Measurements from ENCODE around the gene PDK1.

Gene PDK1

DNA sequence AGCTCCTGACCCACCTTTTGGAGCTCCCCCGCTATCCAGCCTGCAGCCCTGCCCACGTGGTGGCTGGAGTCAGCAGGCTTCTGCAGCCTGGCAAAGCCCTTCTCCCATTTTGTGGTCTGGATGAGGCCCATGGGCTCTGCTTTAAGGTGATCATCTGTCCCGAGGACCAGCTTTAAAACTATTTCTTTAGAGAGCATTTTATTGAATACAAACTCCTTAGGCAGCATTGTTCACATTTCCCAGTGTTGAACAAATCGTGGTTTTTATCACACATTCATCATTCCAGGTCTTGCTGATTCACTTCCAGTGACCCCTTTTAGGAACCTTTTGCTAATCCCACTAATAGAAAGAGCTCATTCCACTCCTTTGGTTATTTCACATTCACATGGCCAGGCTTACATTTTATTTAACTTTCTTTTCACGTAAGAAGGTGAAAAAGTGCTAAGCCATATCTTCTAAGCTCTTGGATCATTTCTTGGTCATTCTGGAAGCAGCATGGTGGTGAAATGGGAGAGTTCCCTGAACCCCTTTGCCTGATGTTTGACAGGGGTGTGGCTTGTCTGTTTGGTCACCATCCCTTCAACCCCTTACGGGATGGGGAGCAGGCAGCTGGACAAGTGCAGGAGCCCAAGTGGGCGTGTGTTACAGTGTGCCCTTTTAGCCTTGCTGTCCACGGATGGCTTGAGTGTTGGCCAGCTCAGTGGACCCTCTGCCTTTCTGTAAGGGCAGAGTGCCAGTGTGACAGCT is 99.4 kb downstream of the PDK1 start:
- no peak for DNase-seq

DNA sequence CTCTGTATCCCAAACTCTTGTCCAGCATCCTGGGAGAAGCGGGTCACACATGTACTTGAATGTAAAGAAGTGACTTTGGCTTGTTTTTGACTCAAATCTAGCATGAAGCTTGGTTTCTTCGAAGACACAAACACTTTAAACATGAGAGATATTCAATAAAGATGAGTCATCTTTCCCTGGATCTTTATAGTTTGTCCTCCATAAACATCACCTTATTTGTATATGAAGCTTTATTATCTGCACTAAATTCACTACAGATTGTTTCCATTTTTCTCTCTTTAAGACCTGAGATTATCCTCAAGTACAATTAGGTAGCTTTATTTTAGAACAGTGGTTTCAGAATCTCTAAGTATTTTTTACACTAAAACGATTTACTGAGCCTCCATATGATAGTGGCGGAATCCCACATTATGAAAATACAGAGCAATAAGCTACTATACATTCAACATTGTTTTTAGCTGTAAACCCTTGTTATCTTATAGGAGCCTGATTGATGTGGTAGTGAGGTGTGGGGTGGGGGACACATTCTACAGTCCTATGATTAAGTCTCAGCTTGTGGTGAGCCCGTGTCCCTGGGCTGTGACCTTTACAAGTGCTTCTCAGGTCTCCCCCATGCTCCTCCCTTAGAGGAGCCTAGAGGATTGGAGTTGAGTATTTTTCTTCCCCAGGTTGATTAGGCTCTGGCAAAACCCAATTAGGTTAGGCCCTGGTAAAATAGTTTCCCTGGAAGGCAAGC is 100.1 kb downstream of the PDK1 start:
- no peak for DNase-seq

All from SHP77 treated with DMSO at 0.1 percent for 48 hours (cell line).